GM21528 (cell line): ENCODE results near the gene NECAB2.

Experiments used
- ATAC-seq: cut with Tn5 transposase; IDR thresholded peaks from one replicate; pipeline ENCODE4 v1.9.1; 2021; ENCODE audit warnings: mild to moderate bottlenecking, moderate library complexity; ENCODE audit not compliant: unreplicated experiment, low FRiP score

Gene NECAB2

GRCh38 chr16:84040823-84041820 is 73.1 kb downstream of the NECAB2 start:
- ATAC-seq, result no peak

- ATAC-seq, result no peak
Observed at GRCh38 chr16:84041881-84042280, 73.8 kb downstream of the NECAB2 start.

- no peak for ATAC-seq
Observed at GRCh38 chr16:84042308-84042878, 74.3 kb downstream of the NECAB2 start, which contains the start of gene SLC38A8. Gene SLC38A8, minus strand, starts transcription at chr16:84042795. Its CDS starts 638 bp downstream, at chr16:84042157.

- ATAC-seq, result no peak
Observed at GRCh38 chr16:84042879-84043485, 74.9 kb downstream of the NECAB2 start.

GRCh38 chr16:84043486-84044117 is 75.6 kb downstream of the NECAB2 start:
- no peak for ATAC-seq

GRCh38 chr16:84044118-84044488 is 76.1 kb downstream of the NECAB2 start:
- no peak for ATAC-seq

- ATAC-seq, result no peak
Observed at GRCh38 chr16:84045001-84045817, 77.2 kb downstream of the NECAB2 start.

- ATAC-seq, result no peak
Observed at GRCh38 chr16:84045818-84046470, 77.9 kb downstream of the NECAB2 start.

- no peak for ATAC-seq
Observed at GRCh38 chr16:84047206-84047605, 79.2 kb downstream of the NECAB2 start.

GRCh38 chr16:84047626-84048025 is 79.6 kb downstream of the NECAB2 start:
- ATAC-seq, result no peak

- ATAC-seq, result no peak
Observed at GRCh38 chr16:84048270-84048669, 80.2 kb downstream of the NECAB2 start.

- ATAC-seq, result no peak
Observed at GRCh38 chr16:84048871-84049270, 80.8 kb downstream of the NECAB2 start.

GRCh38 chr16:84049403-84050060 is 81.5 kb downstream of the NECAB2 start:
- ATAC-seq, result no peak

GRCh38 chr16:84050316-84050715 is 82.3 kb downstream of the NECAB2 start:
- no peak for ATAC-seq

GRCh38 chr16:84052071-84052622 is 84.1 kb downstream of the NECAB2 start:
- ATAC-seq, result no peak
